ENCODE results near the gene GRWD1.

GRCh38 chr19:48436586-48436985 lies 9.2 kb upstream of the GRWD1 start:
- TF ChIP-seq CTCF (IDR thresholded peaks at IDR 0.05), result no peak
- no peak for TF ChIP-seq POLR2A (IDR thresholded peaks at IDR 0.05)
